ENCODE measurements around the gene DNASE2.

DNASE2 gene

DNA sequence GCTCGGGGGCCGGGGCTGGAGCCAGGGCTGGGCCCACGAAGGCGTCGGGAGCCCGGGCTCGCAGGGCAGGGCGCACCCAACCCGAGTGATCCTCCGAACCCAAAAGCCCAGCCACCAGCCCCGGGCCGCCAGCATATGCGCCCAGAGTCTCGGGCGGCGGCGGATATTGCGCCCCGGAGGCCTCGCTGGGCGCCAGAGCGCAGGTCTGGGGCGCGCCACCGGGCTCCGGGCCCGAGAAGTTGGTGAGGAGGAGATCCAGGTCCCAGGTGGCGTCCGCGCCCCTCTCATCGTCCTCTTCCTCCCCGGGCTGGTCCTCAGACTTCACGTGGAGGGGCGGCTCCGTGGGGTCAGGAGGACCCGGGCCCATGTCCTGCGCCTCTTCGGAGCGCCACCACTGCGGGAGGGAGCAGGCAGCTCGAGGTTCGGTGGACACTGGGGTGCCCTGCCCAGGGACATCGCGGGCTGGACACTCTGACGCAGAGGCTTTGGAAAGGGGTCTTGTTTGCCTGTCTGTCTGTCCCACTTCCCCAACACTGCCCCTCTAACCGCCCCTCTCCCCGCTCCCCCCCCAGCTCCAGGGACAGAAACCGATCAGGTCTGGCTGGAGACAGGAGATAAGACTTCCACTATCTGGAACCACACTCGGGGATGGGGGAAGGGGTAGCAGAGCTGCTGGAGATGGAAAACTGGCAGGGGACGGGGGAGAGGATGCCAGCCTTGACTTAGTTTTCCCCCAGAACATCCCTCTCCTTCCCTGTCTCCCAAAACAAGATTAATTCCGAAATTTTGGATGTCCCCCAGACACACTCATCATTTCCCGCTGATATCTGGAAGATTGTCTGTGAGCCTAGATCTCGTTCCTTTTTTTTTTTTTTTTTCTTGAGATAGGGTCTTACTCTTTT lies 4.8 kb upstream of the DNASE2 start:
- no peak for DNase-seq

DNA sequence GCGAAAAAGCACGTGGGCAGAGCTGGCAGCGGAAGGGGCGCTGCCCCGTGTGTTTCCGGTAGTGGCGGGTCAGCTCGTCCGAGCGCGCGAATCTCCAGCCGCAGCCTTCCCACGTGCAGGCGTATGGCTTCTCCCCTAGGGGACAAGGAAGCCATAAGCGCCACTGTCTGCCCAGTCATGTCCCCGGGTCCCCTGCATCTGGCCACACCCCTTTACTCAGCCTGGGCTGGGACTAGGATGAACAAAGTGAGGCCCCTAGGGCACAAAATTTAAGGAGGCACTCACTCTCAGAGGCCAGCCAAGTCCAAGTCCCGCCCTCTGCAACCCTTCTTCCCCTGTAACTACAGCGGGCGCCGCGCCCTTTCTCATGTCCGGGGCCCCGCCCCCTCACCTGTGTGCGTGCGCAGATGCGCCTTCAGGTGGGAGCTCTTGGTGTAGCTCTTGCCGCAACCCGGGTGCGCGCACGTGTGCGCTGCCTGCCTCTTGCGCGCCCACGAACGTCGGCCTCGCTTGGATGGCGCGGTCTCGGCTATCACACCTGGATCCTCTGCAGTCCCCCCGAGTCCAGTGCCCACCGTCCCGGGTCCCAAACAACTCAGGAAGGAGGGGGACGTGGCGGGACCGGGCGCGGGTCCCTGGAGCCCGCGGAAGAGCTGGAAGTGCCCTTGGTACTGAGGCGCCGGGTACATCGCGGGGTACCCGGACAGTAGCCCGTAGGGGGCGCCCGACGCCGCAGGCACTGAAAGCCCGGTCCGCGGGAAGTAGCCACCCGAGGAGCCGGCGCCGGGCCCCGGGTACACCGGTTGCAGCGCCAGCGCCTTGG lies 3.9 kb upstream of the DNASE2 start:
- DNase-seq: peak; percentile 42

DNA sequence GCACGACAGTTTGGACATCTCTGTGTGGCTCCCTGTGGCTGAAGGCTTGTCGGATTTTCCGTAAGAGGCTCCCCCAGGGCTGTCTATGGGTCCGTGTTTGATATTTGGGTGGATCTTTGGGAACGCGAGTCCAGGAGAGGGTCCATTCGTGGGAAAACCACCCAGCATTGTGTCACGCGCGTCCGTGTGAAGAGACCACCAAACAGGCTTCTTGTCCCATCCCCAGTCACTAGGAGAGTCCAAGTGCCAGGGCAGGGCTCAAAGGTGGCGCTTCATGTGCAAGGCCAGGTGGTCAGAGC lies 3.3 kb upstream of the DNASE2 start:
- no peak for DNase-seq

DNA sequence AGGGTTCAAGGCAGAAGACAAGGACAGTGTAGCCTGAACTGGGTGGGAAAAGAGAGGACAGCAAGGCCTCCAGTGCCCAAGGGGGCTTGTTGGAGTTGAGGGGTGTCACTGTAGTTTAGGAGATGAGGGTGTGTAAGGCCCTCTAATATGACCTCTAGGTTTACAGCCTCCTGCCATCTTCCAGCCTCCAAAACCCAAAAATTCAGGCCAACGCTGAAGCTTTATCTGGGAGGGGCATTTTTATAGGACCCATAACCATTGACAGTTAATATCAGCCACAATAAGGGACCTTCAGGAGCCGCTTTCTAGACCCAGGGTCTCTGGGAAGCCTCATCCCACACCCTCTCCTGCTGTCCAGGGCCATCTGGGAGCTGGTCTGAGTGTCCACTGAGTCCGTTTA lies 3.0 kb upstream of the DNASE2 start:
- DNase-seq: no peak

DNA sequence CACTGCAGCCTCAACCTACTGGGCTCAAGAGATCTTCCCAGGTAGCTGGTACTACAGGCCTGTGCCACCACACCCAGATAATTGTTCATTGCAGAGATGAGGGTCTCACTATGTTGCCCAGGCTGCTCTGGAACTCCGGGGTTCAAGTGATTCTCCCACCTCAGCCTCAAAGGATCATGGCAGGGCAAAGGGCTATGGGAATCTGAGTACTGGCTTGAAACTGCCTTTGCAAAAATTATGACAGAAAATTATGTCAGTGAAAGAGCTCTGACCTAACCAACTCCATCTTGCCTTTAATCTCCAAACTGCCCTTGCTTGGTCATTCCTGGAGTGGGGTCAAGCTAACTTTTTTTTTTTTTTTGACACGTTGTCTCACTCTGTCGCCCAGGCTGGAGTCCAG lies 1.3 kb upstream of the DNASE2 start:
- DNase-seq: no peak

DNA sequence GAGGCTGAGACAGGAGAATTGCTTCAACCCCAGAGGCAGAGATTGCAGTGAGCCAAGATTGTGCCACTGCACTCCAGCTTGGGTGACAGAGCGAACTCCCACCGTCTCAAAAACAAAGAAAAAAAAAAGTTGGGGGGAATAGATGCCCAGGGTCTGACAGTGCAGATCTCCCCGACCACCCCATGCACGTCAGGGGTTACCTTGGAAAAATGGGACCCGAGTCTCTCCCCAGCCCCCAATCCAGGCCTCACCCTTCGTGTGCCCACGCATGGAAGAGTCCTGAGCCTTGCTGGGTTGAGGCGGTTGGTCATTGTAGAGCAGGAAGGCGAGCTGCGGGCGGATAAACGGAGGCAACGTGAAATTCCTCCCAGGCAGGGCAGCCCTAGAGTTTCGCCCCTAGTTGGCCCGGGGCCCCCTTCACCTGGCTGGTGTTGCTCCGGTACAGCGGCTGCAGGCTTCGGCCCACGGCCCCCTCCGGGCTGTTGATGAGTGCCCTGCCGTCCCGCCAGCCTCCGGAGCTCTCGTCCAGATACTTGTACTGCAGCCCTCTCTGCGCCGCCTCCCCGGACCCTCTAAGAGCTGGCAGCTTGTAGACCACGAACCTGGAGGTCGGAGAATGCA lies 588 bp downstream of the DNASE2 start:
- DNase-seq: no peak

DNA sequence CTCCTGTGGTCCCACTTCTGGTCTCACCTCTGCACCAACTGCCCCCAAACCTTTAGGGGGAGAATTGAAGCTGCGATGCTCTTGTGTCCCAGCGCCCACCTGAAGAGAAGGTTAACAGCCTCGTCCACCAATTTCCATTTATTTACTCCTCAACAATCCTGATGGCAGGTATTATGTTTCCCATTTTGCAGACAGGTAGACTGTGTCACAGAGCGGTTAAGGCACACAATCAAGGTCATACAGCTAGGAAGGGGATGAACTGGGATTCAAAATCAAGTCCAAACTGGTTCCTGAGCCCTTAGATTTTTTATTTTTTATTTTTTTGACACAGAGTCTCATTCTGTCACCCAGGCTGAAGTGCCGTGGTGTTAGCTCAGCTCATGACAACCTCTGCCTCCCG lies 6.2 kb downstream of the DNASE2 start:
- DNase-seq: no peak

DNA sequence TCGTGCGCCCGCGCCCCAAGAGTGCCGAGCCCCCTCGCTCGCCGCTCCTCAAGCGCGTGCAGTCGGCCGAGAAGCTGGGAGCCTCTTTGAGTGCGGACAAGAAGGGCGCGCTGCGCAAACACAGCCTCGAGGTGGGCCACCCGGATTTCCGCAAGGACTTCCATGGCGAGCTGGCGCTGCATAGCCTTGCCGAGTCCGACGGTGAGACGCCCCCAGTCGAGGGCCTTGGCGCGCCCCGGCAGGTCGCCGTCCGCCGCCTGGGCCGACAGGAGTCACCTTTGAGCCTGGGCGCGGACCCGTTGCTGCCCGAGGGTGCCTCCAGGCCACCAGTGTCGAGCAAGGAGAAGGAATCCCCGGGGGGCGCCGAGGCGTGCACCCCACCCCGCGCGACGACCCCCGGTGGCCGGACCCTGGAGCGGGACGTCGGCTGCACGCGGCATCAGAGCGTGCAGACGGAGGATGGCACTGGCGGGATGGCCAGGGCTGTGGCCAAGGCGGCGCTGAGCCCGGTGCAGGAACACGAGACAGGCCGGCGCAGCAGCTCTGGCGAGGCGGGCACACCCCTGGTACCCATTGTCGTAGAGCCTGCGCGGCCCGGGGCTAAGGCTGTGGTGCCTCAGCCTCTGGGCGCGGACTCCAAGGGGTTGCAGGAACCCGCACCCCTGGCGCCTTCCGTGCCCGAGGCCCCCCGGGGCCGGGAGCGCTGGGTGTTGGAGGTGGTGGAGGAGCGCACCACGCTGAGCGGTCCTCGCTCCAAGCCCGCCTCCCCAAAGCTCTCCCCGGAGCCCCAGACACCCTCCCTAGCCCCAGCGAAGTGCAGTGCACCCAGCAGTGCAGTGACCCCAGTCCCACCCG lies 7.1 kb downstream of the DNASE2 start:
- no peak for DNase-seq

DNA sequence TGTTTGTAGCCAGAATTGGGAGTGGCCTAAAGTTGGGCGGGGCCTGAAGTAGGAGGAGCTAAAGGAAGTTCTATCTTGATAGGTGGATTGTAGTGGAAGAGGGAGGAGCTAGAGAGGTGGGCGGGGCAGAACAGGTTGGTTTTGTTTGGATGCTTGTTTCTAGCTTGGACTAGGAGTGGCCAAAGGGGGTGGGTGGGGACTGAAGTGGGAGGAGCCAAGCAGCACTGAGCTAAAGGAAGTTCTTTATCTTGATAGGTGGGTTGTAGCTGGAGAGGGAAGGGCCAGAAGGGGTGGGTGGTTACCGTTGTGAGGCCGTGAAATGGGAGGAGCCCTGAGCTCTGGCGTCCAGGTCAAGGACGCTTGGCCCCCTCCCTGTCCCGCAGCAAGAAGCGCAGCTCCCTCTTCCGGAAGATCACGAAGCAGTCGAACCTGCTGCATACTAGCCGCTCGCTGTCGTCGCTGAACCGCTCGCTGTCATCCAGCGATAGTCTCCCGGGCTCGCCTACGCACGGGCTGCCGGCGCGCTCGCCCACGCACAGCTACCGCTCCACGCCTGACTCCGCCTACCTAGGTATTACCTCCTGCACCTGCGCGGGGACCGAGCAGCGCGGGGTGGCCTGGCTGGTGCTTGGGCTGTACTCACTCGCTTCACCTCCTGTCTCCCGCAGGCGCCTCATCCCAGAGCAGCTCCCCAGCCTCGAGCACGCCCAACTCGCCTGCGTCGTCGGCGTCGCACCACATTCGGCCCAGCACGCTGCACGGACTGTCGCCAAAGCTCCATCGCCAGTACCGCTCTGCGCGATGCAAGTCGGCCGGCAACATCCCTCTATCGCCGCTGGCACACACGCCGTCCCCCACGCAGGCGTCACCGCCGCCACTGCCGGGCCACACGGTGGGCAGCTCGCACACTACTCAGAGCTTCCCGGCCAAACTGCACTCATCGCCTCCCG lies 8.0 kb downstream of the DNASE2 start:
- no peak for DNase-seq

DNA sequence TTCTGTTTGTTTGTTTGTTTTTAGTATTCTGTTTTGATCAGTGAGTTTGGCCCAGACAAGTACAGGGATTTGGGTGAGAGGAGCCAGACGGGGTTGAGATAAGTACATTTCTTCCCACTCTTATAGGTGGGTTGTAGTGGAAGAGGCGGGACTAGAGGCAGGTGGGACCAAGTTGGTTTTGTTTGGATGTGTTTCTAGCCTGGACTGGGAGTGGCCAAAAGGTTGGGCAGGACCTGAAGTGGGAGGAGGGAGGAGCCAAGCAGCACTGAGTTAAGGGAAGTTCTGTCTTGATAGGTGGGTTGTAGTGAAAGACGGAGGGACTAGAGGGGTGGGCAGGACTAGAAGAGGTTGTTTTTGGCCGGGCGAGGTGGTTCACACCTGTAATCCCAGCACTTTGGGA lies 9.0 kb downstream of the DNASE2 start:
- DNase-seq: no peak

DNA sequence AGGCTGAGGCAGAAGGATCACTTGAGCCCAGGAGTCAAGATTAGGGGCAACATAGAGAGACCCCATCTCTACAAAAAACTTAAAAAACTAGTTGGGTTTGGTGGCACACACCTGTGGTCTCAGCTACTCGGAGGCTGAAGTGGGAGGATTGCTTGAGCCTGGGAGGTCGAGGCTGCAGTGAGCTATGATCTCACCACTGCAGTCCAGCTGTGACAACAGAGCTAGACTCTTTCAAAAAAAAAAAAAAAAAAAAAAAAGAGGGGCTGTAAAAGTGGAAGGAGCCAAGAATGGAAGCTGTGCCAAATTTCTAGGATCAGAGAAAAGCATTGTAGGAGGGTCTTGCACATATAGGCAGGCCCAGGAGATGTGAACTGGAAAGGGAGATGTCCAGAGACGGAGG lies 9.6 kb downstream of the DNASE2 start:
- no peak for DNase-seq

DNA sequence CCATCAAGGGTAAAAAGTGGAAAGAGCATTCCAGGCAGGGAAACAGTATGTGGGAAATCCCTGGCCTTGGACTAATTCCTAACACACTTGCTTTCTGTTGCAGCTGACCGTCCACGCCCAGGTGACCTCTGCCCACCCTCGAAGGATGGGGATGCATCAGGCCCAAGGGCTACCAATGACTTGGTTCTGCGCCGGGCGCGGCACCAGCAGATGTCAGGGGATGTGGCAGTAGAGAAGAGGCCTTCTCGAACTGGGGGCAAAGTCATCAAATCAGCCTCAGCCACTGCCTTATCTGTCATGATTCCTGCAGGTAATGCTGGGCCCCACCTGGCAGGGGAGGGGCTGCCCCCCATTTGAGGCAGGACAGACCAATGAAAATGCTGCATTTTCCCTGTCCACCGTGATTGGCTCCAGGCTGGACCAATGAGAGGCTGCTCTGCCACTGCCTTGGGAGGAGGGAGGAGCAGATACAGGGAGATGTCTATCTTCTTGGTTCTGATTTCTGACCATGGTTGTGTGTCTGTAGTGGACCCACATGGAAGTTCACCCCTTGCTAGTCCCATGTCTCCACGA lies 12.6 kb downstream of the DNASE2 start:
- no peak for DNase-seq

DNA sequence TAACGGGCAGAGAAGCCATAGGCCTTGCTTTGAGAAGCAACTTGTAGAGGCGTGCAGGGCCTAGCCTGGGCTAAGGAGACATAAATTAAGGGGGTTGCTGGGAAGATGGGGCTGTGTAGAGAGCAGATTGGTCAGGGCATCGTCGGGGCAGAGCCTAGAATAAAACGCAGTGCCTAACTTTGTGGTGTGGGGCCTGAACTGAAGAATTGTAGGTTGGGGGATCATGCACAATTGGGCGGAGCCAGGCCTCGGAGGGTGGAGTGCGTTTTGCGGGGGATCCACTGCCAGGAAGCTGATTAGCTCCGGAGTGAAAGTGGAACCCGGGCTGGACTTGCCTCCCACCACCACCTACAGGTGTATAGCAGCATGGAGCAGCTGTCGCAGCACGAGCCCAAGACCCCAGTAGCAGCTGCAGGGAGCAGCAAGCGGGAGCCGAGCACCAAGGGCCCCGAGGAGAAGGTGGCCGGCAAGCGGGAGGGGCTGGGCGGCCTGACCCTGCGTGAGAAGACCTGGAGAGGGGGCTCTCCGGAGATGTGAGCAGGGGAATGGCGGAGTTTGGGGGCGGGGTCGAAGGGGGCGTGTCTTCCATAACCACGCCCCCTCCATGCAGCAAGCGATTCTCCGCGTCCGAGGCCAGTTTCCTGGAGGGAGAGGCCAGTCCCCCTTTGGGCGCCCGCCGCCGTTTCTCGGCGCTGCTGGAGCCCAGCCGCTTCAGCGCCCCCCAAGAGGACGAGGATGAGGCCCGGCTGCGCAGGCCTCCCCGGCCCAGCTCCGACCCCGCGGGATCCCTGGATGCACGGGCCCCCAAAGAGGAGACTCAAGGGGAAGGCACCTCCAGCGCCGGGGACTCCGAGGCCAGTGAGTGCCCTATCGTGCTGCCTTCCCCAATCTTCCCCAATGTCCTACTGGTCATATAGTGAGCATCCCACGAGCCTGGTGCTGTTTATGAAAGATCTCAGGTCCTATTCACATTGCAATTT lies 13.8 kb downstream of the DNASE2 start:
- no peak for DNase-seq

DNA sequence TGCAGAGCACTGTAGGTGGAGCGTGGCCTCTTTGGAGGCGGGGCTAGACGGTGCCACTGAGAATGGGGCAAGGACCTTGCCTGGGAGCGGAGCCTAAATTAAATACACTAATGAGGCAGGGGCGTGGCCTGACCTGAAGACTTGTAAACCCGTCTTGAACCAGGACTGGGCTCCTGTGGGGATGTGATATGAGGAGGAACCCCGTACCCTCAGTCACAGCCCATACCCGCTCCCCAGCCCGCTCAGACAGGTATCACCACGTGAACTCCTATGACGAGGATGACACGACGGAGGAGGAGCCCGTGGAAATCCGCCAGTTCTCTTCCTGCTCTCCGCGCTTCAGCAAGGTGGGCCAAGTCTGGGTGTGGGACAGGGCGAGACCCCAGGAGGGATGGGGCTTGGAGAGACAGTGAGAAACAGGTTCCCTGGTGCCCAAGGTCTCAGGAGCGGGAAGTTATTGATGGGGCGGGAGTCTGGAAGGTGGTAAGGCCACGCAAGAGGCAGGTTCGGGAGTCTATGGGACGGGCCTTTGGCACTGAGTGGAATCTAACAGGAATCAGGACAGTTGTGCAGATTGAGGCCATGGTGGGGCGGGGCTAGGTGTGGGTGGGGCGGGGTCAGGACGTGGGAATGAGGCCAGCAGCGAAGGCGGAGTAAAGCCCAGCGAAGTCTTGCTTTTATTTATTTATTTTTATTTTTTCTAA lies 14.7 kb downstream of the DNASE2 start:
- no peak for DNase-seq

DNA sequence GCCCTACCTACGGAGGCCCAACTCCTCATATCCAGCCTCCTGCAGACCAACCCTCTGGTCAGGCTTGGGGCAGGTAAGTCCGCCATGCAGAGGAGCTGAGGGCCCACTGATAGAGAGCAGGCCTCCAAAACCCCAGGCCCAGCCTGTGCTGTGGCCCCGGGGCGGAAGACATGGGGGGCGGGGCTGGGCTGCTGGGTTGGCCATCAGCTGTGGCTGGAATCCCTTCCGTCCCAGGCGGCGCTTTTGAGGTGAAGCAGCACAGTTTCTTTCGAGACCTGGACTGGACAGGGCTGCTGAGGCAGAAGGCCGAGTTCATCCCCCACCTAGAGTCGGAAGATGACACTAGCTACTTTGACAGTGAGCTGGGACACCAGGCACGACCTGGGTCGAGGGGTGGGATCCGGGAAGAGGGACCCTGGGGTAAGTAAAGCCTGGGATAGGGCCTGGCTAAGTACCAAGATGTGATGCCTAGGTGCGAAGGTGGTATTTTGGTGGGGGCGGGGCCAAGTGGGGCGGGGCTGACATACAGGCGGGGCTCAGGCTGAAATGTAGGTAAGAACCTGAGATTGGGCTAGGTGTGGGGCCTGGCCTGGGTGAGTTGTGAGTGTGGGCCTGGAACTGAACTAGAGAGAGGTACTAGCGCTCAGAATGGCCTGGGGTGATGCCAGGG lies 15.4 kb downstream of the DNASE2 start:
- no peak for DNase-seq

DNA sequence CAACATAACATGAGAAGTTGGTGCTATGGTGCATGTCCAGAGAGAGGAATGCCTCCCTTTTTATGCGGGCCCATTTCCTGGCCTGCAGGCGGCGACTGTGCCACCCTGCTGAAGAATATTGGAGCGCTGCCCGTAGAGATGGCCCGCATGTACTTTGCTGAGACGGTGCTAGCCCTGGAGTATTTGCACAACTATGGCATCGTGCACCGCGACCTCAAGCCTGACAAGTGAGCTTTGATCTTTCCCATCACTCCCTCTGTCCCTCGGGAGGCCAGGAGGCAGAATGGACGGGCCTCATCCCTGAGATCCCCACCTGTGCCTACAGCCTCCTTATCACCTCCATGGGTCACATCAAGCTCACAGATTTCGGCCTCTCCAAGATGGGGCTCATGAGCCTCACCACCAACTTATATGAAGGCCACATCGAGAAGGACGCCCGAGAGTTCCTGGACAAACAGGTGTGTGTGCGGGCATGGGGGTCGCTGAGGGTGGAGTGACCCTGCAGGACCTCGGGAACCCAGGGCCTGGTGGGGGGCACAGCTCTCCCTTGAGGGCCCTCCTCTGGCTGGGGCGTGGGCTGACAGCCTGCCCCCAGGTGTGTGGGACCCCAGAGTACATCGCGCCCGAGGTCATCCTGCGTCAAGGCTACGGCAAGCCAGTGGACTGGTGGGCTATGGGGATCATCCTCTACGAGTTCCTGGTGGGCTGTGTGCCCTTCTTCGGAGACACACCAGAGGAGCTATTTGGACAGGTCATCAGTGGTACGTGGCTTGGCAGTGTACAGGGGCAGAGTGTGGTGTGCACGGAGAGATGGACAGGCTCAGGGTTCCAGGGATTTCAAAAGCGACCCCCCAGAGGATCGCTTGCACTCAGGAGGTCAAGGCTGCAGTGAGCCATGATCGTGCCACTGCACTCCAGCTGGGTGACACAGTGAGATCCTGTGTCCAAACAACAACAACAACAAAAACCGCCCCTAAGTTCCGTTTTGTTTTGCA lies 16.2 kb downstream of the DNASE2 start:
- no peak for DNase-seq

DNA sequence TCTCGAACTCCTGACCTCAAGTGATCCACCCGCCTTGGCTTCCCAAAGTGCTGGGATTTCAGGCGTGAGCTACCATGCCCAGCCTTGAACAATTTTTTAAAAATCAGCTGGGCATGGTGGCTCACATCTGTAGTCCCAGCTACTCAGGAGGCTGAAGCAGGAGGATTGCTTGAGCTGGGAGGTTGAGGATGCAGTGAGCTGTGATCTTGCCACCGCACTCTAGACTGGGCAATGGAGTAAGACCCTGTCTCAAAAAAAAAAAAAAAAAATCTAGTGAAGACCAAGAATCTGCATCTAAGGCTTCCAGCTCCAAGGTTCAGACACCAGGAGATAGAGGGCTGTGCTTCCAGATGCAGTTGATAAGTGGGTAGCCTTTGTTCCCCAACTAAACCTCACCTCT lies 17.1 kb downstream of the DNASE2 start:
- no peak for DNase-seq

DNA sequence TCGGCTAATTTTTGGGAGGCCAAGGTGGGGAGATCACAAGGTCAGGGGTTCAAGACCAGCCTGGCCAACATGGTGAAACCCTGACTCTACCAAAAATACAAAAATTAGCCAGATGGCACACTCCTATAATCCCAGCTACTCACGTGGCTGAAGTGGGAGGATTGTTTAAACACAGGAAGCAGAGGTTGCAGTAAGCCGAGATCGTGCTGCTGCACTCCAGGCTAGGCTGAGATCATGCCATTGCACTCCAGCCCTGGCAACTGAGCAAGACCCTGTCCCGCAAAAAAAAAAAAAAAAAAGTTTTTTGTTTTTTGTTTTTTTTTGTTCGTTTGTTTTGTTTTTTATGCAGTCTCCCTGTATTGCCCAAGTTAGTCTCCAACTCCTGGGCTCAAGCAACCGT lies 21.7 kb downstream of the DNASE2 start:
- no peak for DNase-seq
